ENCODE measurements around the gene PLPP3.

PLPP3 gene

GRCh38 chr1:56466538-56466937 lies 112.8 kb downstream of the PLPP3 start:
- H3K36me3 ChIP-seq (ENCODE audit: insufficient read depth, low read length), result no peaks in the 10 kb centered on the region
- H3K9me3 ChIP-seq (ENCODE audit: low read length), result no peaks in the 10 kb centered on the region
- H4K20me1 ChIP-seq (ENCODE audit: insufficient read depth, low read length), result no peaks in the 10 kb centered on the region
- H3K4me2 ChIP-seq (ENCODE audit: low read length), result no peak overlapping the region
- no peak overlapping the region for H3K27ac ChIP-seq (ENCODE audit: low read depth, low read length, poor library complexity, severe bottlenecking)
- H3K9ac ChIP-seq (ENCODE audit: low read length), result no peak overlapping the region
- TF ChIP-seq CTCF (IDR thresholded peaks at IDR 0.05; ENCODE audit: low read length) (no peak), EZH2 (IDR thresholded peaks at IDR 0.05; ENCODE audit: borderline replicate concordance, low read length) (no peak)
- no peak overlapping the region for H2AFZ ChIP-seq (ENCODE audit: low read length)
- H3K4me1 ChIP-seq (ENCODE audit: insufficient read depth, low read length, severe bottlenecking), result no peaks in the 10 kb centered on the region
- no peaks in the 10 kb centered on the region for H3K9me2 ChIP-seq (ENCODE audit: low read depth, low read length)
- H3K79me2 ChIP-seq (ENCODE audit: insufficient read depth, low read length), result no peaks in the 10 kb centered on the region
- H3K27me3 ChIP-seq (ENCODE audit: insufficient read depth, low read length), result no peaks in the 10 kb centered on the region
- H3F3A ChIP-seq (ENCODE audit: insufficient read depth, low read length), result no peaks in the 10 kb centered on the region
- no peak overlapping the region for H3K4me3 ChIP-seq (ENCODE audit: low read depth, low read length, poor library complexity, severe bottlenecking)

GRCh38 chr1:56464294-56464693 lies 115.1 kb downstream of the PLPP3 start:
- Histone ChIP-seq H3K4me1 (ENCODE audit: insufficient read depth, low read length, severe bottlenecking) (no peaks in the 10 kb centered on the region), H3K36me3 (ENCODE audit: insufficient read depth, low read length) (no peaks in the 10 kb centered on the region), H3F3A (ENCODE audit: insufficient read depth, low read length) (no peaks in the 10 kb centered on the region), H3K79me2 (ENCODE audit: insufficient read depth, low read length) (no peaks in the 10 kb centered on the region), H2AFZ (ENCODE audit: low read length) (no peak overlapping the region), H3K4me3 (ENCODE audit: low read depth, low read length, poor library complexity, severe bottlenecking) (no peak overlapping the region), H3K9me2 (ENCODE audit: low read depth, low read length) (no peaks in the 10 kb centered on the region), H3K9ac (ENCODE audit: low read length) (no peak overlapping the region), H3K27ac (ENCODE audit: low read depth, low read length, poor library complexity, severe bottlenecking) (no peak overlapping the region), H3K9me3 (ENCODE audit: low read length) (no peaks in the 10 kb centered on the region), H3K4me2 (ENCODE audit: low read length) (no peak overlapping the region), H4K20me1 (ENCODE audit: insufficient read depth, low read length) (no peaks in the 10 kb centered on the region), H3K27me3 (ENCODE audit: insufficient read depth, low read length) (no peaks in the 10 kb centered on the region)
- TF ChIP-seq EZH2 (IDR thresholded peaks at IDR 0.05; ENCODE audit: borderline replicate concordance, low read length), result no peak
- TF ChIP-seq CTCF (IDR thresholded peaks at IDR 0.05; ENCODE audit: low read length), result no peak

- Histone ChIP-seq H2AFZ (ENCODE audit: low read length) (no peak overlapping the region), H3K36me3 (ENCODE audit: insufficient read depth, low read length) (no peaks in the 10 kb centered on the region), H3K9me2 (ENCODE audit: low read depth, low read length) (no peaks in the 10 kb centered on the region), H3K4me1 (ENCODE audit: insufficient read depth, low read length, severe bottlenecking) (no peaks in the 10 kb centered on the region), H3K79me2 (ENCODE audit: insufficient read depth, low read length) (no peaks in the 10 kb centered on the region), H3K27ac (ENCODE audit: low read depth, low read length, poor library complexity, severe bottlenecking) (no peak overlapping the region), H3K9me3 (ENCODE audit: low read length) (no peaks in the 10 kb centered on the region), H3K4me2 (ENCODE audit: low read length) (no peak overlapping the region), H3K4me3 (ENCODE audit: low read depth, low read length, poor library complexity, severe bottlenecking) (no peak overlapping the region), H4K20me1 (ENCODE audit: insufficient read depth, low read length) (no peaks in the 10 kb centered on the region), H3K9ac (ENCODE audit: low read length) (no peak overlapping the region), H3F3A (ENCODE audit: insufficient read depth, low read length) (no peaks in the 10 kb centered on the region), H3K27me3 (ENCODE audit: insufficient read depth, low read length) (no peaks in the 10 kb centered on the region)
- TF ChIP-seq EZH2 (IDR thresholded peaks at IDR 0.05; ENCODE audit: borderline replicate concordance, low read length) (no peak), CTCF (IDR thresholded peaks at IDR 0.05; ENCODE audit: low read length) (no peak)
Observed at GRCh38 chr1:56463376-56463775, 116.0 kb downstream of the PLPP3 start.
